OCI-LY1 (cell line): Measurements from ENCODE around the gene TOM1L2.

Source experiments
- H2AFZ ChIP-seq: fragments of 200-600 bp; sonication (generic), shearing (Covaris generic); 2 replicates; pipeline ENCODE4 v1.6.0; 2014; ENCODE audit warnings: antibody characterized with exemption, mild to moderate bottlenecking, low read length
- H3F3A ChIP-seq: fragments of 200-600 bp; sonication (generic), shearing (Covaris generic); 2 replicates; pipeline ENCODE4 v1.6.0; 2014; ENCODE audit warnings: mild to moderate bottlenecking, antibody characterized with exemption, low read length, moderate library complexity; ENCODE audit not compliant: insufficient read depth
- H3K27ac ChIP-seq: fragments of 200-600 bp; sonication (generic); 2 replicates; pipeline ENCODE4 v1.5.1; 2014; ENCODE audit warnings: low read length, mixed run types, mild to moderate bottlenecking, low read depth; ENCODE audit not compliant: poor library complexity, severe bottlenecking
- H3K27me3 ChIP-seq: fragments of 200-600 bp; sonication (generic); 2 replicates; pipeline ENCODE4 v1.6.0; 2014; ENCODE audit warnings: antibody characterized with exemption, mild to moderate bottlenecking, low read length, moderate library complexity; ENCODE audit not compliant: insufficient read depth
- H3K36me3 ChIP-seq: fragments of 200-600 bp; sonication (generic); 2 replicates; pipeline ENCODE4 v1.6.1; 2014; ENCODE audit warnings: mild to moderate bottlenecking, antibody characterized with exemption, low read length, moderate library complexity, mixed read lengths; ENCODE audit not compliant: insufficient read depth
- H3K4me1 ChIP-seq: fragments of 200-600 bp; sonication (generic); 2 replicates; pipeline ENCODE4 v1.5.1; 2014; ENCODE audit warnings: mild to moderate bottlenecking, low read length, moderate library complexity; ENCODE audit not compliant: insufficient read depth, severe bottlenecking
- H3K4me2 ChIP-seq: fragments of 200-600 bp; sonication (generic), shearing (Covaris generic); 2 replicates; pipeline ENCODE4 v1.6.1; 2014; ENCODE audit warnings: low read length
- H3K4me3 ChIP-seq: fragments of 200-600 bp; sonication (generic); 2 replicates; pipeline ENCODE4 v1.5.1; 2014; ENCODE audit warnings: low read length, low read depth, mild to moderate bottlenecking, mixed read lengths; ENCODE audit not compliant: poor library complexity, severe bottlenecking
- H3K79me2 ChIP-seq: fragments of 200-600 bp; shearing (Covaris generic); 2 replicates; pipeline ENCODE4 v1.6.1; 2016; ENCODE audit warnings: mixed run types, low read length, mixed read lengths; ENCODE audit not compliant: insufficient read depth
- H3K9ac ChIP-seq: fragments of 200-600 bp; sonication (generic), shearing (Covaris generic); 2 replicates; pipeline ENCODE4 v1.6.1; 2014; ENCODE audit warnings: mild to moderate bottlenecking, low read length, mixed read lengths
- H3K9me2 ChIP-seq: fragments of 200-600 bp; sonication (generic), shearing (Covaris generic); 2 replicates; pipeline ENCODE4 v1.6.1; 2014; ENCODE audit warnings: low read depth, mild to moderate bottlenecking, low read length, mixed read lengths
- H3K9me3 ChIP-seq: fragments of 200-600 bp; shearing (Covaris generic); 2 replicates; pipeline ENCODE4 v1.6.1; 2014; ENCODE audit warnings: low read length, mixed read lengths
- H4K20me1 ChIP-seq: fragments of 200-600 bp; sonication (generic), shearing (Covaris generic); 2 replicates; pipeline ENCODE4 v1.6.0; 2016; ENCODE audit warnings: mild to moderate bottlenecking, low read length; ENCODE audit not compliant: insufficient read depth
- EZH2 ChIP-seq: fragments of 200-600 bp; sonication (generic), shearing (Covaris generic); IDR thresholded peaks from 2 replicates; pipeline ENCODE4 v1.8.0; 2017; ENCODE audit warnings: borderline replicate concordance, mixed run types, mild to moderate bottlenecking, antibody characterized with exemption, low read length, moderate library complexity, mixed read lengths
- TF ChIP-seq, protein P1 (sequence below): fragments of 200-600 bp; sonication (generic), shearing (Covaris generic); IDR thresholded peaks from 2 replicates; pipeline ENCODE4 v1.5.1; 2017; ENCODE audit warnings: mild to moderate bottlenecking, antibody characterized with exemption, low read length, moderate library complexity, mixed read lengths

TOM1L2 gene

GRCh38 chr17:17837966-17838962, 133.9 kb downstream of the TOM1L2 start:
- Histone ChIP-seq H2AFZ (no peak overlapping the region), H3K27ac (peak overlapping the region; percentile 92), H3K4me3 (no peak overlapping the region), H3K79me2 (no peaks in the 10 kb centered on the region), H3K9ac (no peak overlapping the region; the same call in 1 of the 2 replicates), H3K4me1 (peaks cover 67% of the 10 kb centered on the region), H3K4me2 (no peak overlapping the region), H4K20me1 (no peaks in the 10 kb centered on the region), H3K27me3 (no peaks in the 10 kb centered on the region), H3K36me3 (peaks cover 13% of the 10 kb centered on the region), H3F3A (0 out of 2 replicates have a peak, but pooled peaks cover 2% of the 10 kb centered on the region), H3K9me2 (no peaks in the 10 kb centered on the region), H3K9me3 (no peaks in the 10 kb centered on the region)
- TF ChIP-seq EZH2: no peak
- TF ChIP-seq, protein P1, sequence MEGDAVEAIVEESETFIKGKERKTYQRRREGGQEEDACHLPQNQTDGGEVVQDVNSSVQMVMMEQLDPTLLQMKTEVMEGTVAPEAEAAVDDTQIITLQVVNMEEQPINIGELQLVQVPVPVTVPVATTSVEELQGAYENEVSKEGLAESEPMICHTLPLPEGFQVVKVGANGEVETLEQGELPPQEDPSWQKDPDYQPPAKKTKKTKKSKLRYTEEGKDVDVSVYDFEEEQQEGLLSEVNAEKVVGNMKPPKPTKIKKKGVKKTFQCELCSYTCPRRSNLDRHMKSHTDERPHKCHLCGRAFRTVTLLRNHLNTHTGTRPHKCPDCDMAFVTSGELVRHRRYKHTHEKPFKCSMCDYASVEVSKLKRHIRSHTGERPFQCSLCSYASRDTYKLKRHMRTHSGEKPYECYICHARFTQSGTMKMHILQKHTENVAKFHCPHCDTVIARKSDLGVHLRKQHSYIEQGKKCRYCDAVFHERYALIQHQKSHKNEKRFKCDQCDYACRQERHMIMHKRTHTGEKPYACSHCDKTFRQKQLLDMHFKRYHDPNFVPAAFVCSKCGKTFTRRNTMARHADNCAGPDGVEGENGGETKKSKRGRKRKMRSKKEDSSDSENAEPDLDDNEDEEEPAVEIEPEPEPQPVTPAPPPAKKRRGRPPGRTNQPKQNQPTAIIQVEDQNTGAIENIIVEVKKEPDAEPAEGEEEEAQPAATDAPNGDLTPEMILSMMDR: no peak

- no peaks in the 10 kb centered on the region for H3K9me3 ChIP-seq
- H3K4me2 ChIP-seq: peak overlapping the region; percentile 97
- H3F3A ChIP-seq: 0 out of 2 replicates have a peak, but pooled peaks cover 2% of the 10 kb centered on the region
- H2AFZ ChIP-seq: no peak overlapping the region
- H3K4me3 ChIP-seq: peak overlapping the region; percentile 94
- H3K79me2 ChIP-seq: no peaks in the 10 kb centered on the region
- no peak for TF ChIP-seq EZH2
- TF ChIP-seq, protein P1: no peak
- peak overlapping the region; percentile 92 for H3K27ac ChIP-seq
- peak overlapping the region; percentile 97; the same call in 1 of the 2 replicates for H3K9ac ChIP-seq
- no peaks in the 10 kb centered on the region for H3K9me2 ChIP-seq
- H4K20me1 ChIP-seq: no peaks in the 10 kb centered on the region
- H3K36me3 ChIP-seq: peaks cover 13% of the 10 kb centered on the region
- no peaks in the 10 kb centered on the region for H3K27me3 ChIP-seq
- peaks cover 67% of the 10 kb centered on the region for H3K4me1 ChIP-seq
Measured at GRCh38 chr17:17837380-17837821, 134.8 kb downstream of the TOM1L2 start.

DNA sequence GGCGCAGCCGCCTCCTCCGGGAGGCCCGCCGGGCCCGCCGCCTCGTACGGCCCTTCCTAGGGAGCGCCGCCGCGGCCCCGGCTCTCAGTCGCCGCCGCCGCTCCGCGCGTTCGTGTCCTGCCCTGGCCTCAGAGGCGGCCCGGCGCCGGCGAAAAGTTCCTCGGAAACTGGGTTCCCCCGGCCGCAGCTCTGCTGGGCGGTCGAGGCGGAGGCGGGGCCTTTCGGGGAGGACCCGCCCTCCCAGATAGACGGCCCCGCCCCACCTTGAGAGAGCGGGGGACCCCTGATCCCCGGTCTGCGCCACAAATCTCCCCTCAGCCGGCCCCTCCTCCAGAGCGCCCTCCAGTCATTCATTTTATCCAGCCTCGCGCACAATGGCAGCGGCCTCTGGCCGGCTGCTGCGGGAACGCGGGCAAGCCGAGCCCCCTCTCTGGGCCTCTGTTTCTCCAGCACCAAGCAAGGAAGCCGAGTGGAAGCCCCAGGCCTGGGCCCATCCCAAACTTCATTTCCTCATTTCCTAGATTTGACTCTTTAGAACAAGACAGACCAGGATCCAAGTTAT, 135.3 kb downstream of the TOM1L2 start, which contains the start of gene SREBF1:
Gene SREBF1 (minus strand): TSS at position 169 of the 562 bp plus-strand sequence. CDS start 169 bp downstream, outside the sequence.
- H4K20me1 ChIP-seq: no peaks in the 10 kb centered on the region
- H3K36me3 ChIP-seq: peaks cover 13% of the 10 kb centered on the region
- peak within 1 kb of the TSS; percentile 92 for H3K27ac ChIP-seq
- TF ChIP-seq, protein P1: no peak
- no peak for TF ChIP-seq EZH2
- H3K4me3 ChIP-seq: peak within 1 kb of the TSS; percentile 94
- peak within 1 kb of the TSS; percentile 97 for H3K4me2 ChIP-seq
- H3K79me2 ChIP-seq: no peaks in the 10 kb centered on the region
- peaks cover 67% of the 10 kb centered on the region for H3K4me1 ChIP-seq
- H3K9me2 ChIP-seq: no peaks in the 10 kb centered on the region
- no peaks in the 10 kb centered on the region for H3K27me3 ChIP-seq
- no peak within 1 kb of the TSS for H2AFZ ChIP-seq
- 0 out of 2 replicates have a peak, but pooled peaks cover 2% of the 10 kb centered on the region for H3F3A ChIP-seq
- H3K9me3 ChIP-seq: no peaks in the 10 kb centered on the region
- peak within 1 kb of the TSS; percentile 97 for H3K9ac ChIP-seq
